M059J (cell line): ENCODE measurements around the gene DEK. TPM values are rescaled to one million over a fixed set of nuclear protein-coding genes. Genes with fewer than 3 reads are reported as not detected.
"Not testable (repeated sequence)": the region's sequence is repeated elsewhere in the genome, so short reads cannot be mapped to it uniquely, and the experiment has no call there.

Experiments
- DNase-seq: peaks from one replicate; pipeline ENCODE4 v3.0.0-alpha.2; 2012; ENCODE audit warnings: low read depth
- total RNA-seq: library from RNA; depleted of rRNA; stranded (reverse); fragments of >200 nt; shearing (Covaris generic); gene quantifications from 2 replicates; pipeline ENCODE4 v1.2.3, GENCODE V29; 2014; rRNA removed

DEK gene
- total RNA-seq, 1 experiment from 2014 or later: 338 TPM

DNA sequence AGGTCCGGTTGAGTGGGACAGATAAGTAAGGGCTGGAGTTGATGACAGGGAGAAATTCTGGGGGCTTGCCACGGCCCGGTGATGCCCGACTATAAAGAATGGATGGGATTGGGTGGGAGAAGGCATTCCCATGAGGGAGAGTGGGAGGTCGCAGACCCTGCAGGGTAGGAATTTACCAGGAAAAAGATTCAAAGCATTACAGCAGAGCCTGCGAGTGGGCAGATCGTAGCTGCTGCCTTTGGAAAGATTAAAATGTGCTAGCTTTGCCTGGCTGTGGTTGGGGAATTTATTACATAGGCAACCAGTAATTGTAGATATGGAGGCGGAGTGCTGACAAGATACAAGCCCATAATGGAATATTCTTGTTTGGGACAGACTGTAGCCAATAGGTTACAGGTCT is 59.6 kb downstream of the DEK start:
- DNase-seq: no peak

DNA sequence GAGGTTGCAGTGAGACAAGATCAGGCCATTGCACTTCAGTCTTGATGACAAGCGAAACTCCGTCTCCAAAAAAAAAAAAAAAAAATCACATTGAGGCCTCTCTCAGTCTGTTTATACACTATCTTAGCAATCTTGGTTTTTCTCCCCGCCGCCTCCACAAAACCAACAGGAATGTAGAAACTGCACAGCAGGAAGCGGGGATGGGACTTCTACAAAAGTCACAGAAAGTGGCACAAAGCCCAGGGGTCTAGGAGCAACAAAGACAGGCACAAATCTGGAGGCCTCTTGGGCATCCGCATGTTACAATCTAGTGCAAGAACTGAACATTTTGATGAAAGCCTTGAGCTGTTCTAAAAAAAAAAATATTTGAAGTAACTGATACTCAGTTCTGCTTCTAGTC is 60.5 kb downstream of the DEK start:
- no peak for DNase-seq

DNA sequence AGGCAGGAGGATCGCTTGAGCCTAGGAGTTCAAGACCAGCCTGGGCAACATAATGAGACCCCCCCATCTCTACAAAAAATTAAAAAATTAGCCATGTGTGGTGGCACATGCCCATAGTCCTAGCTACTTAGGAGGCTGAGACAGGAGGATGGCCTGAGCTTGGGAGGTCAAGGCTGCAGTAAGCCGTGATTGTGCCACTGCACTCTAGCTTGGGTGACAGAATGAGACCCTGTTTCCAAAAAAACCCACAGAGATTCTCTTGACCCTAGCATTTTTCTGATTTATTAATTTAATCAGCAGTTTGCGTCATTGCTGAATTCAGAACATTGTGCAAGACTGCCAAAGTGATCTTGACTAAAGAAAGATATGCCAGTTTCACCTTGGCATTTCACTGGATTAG is 72.3 kb downstream of the DEK start:
- no peak for DNase-seq

DNA sequence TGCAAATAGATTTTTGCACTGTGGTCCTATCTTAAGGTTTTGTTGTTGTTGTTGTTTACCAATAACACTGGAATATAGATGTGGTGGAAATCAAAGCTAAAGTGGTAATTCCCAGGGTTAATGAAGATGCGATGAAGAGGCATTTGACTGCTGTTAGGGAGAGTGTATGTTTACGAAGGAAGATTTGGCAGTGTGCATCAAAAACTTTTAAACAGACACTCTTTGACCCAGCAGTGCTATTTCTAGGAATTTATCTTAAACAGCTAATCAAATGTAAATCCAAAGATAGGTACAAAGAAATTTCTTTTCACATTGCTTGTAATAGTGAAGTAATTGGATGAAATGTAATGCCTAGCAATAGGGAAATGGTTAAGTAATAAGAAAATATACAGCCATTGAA is 75.1 kb downstream of the DEK start:
- DNase-seq: no peak

DNA sequence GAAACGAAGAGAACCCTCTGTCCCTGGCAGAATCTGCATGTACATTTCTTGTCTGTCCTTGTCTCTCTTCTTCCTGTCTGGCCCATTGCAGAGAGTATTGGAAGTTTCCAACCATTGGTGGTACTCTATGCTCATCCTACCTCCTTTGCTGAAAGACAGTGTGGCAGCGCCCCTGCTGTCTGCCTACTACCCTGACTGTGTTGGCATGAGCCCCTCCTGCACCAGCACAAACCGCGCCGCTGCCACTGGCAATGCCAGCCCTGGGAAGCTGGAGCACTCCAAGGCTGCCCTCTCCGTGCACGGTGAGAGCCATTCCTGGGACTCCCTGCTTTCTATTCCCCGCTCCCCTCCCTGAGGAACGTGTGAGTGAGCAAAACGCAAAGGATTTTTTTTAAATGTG is 76.6 kb downstream of the DEK start:
- no peak for DNase-seq

DNA sequence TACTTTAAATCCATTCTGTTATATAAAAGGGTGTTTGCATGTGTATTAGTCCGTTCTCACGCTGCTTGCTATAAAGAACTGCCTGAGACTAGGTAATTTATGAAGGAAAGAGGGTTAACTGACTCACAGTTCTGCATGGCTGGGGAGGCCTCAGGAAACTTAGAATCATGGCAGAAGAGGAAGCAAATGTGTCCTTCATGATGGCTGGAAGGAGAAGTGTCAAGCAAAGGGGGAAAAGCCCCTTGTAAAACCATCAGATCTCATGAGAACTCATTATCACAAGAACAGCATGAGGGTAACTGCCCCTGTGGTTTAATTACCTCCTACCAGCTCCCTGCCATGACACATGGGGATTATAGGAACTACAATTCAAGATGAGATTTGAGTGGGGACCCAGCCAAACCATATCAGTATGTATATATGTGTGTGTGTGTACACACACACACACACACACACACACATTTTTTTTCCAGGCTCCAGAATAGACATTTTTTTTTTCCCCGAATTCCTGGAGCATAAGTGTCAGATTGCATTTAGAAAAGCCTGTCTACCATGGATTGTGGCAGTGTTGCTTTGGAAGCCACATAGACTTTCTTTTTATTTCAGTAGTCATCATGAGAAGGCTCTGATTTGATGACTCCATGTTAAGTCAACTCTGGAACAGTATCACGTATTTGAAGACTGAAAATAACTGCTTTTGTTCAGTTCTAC is 77.6 kb downstream of the DEK start:
- no peak for DNase-seq

DNA sequence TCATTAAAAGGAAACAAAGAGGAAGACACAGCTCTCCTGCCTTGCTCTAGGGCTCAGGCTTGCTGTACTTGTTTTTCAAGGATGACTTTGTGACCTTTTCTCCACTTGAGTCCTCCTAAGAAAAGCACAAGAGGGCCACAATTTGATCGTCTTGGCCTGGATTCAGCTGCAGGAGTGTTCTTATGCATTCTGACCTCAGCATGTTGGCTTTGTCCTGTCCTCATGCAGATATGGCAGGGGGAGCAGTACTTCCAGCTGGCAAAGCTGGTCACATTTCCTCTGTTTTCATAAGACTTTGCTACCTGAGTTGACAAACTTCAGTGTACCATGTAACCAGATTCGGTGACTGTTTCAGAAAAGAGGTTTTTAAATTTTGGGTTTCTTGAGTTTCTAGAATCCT is 78.3 kb downstream of the DEK start:
- no peak for DNase-seq

DNA sequence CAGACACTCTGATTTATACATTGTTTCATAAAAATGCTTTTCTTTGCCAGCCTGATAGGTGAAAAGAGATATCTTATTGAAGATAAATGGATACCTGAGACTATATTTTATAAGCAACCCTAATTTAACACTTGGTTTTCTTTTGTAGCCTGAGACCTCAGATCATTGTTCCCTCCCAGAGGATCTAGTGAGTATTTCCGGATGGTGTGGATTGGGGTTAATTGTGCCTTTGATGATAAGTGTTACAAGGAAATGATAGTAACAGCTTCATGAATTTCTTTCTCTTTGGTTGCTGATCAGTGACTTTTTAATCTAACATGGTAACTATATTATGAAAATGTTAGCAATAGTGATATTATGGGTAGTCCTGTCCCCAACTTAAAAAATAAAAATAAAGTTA is 78.7 kb downstream of the DEK start:
- DNase-seq: no peak

DNA sequence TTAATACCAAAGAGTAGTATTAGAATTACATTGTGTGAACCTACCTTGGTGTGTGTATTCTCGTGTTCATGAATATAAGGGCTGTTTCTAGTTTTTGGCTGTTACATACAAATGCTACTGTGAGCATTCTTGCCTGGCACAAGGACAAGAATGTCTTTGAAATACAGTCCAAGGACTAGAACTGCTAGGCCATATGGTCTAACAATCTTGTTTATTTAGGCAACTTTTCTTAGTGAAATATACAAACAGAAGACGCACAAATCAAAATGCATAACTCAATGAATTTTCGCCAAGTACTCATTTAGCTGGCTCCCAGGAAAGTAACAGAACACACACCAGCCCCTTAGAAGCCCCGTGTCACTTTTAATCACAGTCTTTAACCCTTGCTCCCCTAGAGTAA is 80.6 kb downstream of the DEK start:
- no peak for DNase-seq

DNA sequence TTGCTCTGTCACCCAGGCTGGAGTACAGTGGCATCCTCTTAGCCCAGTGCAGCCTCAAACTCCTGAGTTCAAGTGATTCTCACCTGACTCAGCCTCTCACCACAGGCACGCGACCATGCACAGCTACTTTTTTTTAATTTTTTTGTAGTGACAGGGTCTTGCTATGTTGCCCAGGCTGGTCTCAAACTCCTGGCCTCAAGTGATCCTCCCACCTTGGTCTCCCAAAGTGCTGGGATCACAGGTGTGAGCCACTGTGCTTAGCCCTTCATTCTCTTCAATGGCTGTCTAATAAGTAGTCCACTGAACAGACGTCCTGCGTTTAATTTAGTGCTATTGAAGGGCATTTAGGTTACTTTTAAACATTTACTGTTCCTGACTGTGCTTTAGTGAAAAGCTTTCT is 81.8 kb downstream of the DEK start:
- DNase-seq: no peak

DNA sequence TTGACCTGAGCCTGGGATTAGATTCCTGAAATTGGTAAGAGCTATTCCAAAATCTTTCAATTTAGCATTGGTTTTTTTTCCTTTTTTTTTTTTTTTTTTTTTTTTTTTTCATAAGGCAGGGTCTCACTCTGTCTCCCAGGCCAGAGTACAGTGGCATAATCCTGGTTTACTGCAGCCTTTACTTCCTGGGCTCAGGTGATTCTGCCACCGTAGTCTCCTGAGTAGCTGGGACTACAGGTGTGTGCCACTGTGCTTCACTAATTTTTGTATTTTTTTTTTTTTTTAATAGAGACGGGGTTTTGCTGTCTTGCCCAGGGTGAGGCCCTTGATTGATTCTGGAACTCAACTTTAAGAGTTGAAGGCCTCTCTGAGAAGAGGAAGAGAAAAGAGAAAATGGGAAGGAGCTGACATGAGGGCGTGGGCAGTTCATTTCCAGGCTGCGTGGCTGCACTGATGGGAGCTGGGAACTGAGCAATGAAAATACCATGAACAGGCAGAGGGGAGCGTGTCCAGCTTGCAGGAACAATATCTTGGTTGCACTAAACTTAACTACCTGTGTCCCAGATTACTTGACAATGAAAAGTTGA is 84.5 kb downstream of the DEK start:
- DNase-seq: no peak

DNA sequence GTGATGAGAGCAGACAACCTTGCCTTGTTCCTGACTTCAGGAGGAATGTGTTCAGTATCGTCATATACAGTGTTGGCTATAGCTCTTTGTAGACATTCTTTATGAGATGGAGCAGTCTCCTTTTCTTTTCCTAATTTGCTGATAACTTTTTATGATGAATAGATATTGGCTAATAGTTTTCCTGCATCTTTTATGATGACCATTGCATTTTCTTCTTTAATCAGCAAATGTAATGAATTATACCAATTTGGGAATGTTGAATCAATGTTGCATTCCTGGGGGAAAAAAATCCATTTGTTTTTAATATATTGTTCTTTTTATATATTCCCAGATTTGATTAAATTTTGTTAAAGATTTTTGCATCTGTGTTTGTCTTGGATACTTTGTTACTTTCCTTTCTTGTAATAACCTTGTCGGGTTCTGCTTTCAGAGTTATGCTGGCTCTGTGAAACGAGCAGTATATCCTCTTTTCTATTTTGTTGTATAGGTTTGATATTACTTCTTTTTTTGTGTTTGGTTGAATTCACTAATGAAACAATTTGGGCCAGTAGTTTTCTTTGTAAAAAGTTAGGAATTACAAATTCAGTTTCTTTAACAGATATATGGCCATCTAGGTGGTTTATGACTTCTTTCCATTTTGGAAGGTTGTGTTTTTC is 85.2 kb downstream of the DEK start:
- DNase-seq: no peak

DNA sequence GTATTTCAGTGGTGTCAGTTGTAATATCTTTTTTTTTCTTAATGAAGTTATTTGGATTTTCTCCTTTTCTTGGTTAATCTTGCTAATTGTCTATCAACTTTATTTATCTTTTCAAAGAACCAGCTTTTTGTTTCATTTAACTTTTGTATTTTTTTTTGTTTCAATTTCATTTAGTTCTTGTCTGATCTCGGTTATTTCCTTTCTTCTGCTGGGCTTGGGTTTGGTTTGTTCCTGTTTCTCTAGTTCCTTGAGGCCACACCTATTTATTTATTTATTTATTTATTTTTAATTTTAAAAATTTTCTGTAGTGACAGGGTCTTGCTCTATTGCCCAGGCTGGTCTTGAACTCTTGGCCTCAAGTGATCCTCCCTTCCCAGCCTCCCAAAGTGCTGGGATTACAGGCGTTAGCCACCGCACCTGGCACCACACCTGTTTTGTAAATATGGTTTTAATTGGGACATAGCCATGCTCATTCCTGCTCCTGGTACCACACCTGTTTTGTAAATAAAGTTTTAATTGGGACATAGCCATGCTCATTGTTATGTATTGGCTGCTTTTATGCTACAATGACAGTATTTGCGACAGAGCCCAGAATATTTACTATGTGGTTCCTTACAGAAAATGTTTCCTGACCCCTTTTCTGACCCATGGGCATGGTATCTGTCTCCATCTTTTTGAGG is 86.9 kb downstream of the DEK start:
- DNase-seq: no peak

DNA sequence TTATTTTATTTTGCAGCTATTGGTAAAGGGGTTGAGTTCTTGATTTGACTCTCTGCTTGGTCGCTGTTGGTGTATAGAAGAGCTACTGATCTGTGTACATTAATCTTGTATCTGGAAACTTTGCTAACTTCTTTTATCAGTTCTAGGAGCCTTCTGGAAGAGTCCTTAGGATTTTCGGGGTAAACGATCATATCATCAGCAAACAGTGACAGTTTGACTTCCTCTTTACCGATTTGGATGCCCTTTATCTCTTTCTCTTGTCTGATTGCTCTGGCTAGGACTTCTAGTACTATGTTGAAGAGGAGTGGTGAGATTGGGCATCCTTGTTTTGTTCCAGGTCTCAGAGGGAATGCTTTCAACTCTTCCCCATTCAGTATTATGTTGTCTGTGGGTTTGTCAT is 88.1 kb downstream of the DEK start:
- DNase-seq: not testable (repeated sequence)

Other genes starting within 250 kb of the DEK start
- gene NHLRC1, start 141.9 kb downstream of the DEK start, total RNA-seq: 1.9 and 3.4 TPM in 2 replicates
- gene TPMT, start 109.5 kb downstream of the DEK start, total RNA-seq: 44.9 and 58.4 TPM in 2 replicates
- gene KDM1B, start 109.1 kb downstream of the DEK start, total RNA-seq: 11.1 and 20.5 TPM in 2 replicates
- 5.4 and 8.6 TPM in 2 replicates for gene RNF144B, start 122.8 kb upstream of the DEK start, total RNA-seq